HCT116 (cell line): ENCODE data around the gene SOX6. TPM values are rescaled to one million over a fixed set of nuclear protein-coding genes. Genes with fewer than 3 reads are reported as not detected.

Experiments used
- ATAC-seq: fragments of 200-7000 bp; cut with Tn5 transposase; 2 replicates; pipeline ENCODE4 v1.9.1; 2020; ENCODE audit warnings: mild to moderate bottlenecking, moderate library complexity
- BruUV-seq: library from RNA; stranded (reverse); fragments of 400-500 nt; replicated peaks from 2 replicates; lab custom pipeline; 2021; lab: Mats Ljungman, UMichigan
- CTCF ChIA-PET: fragments of 300-600 bp; sonication (Branson Sonifier 250); formaldehyde crosslinking; loops from one replicate; lab custom pipeline; 2021; ENCODE audit warnings: antibody characterized with exemption; lab: Charles Lee
- POLR2A ChIA-PET: fragments of 300-600, 350-600 bp; sonication (Branson Sonifier 250); formaldehyde crosslinking; loops from one replicate; lab custom pipeline; 2021; ENCODE audit warnings: antibody characterized with exemption; lab: Charles Lee
- RAD21 ChIA-PET, 2 experiments: fragments of 300-600 bp; sonication (Branson Sonifier 250); formaldehyde crosslinking; loops; one replicate each; lab custom pipeline; 2023; ENCODE audit warnings: low total read pairs in 2 of 2; ENCODE audit not compliant: uncharacterized antibody in 2 of 2, unreplicated experiment in 2 of 2, low non-redundant PET in 1 of 2; lab: Charles Lee
- DNase-seq: peaks from one replicate; pipeline ENCODE4 v3.0.0-alpha.2; 2010; ENCODE audit warnings: low read depth, low spot score
- H2AFZ ChIP-seq: fragments of 200-600 bp; shearing (Covaris generic), sonication (generic); 2 replicates; pipeline ENCODE4 v1.6.1; 2017; ENCODE audit warnings: low read depth, mixed run types, mixed read lengths, antibody characterized with exemption, low read length; ENCODE audit not compliant: poor library complexity, severe bottlenecking
- H3K27ac ChIP-seq: 2 replicates; pipeline ENCODE4 v1.5.1; 2012; ENCODE audit warnings: low read depth, low read length
- H3K27me3 ChIP-seq: fragments of 200-600 bp; sonication (generic); 2 replicates; pipeline ENCODE4 v1.6.1; 2016; ENCODE audit warnings: mixed run types, low read length, mixed read lengths; ENCODE audit not compliant: insufficient read depth
- H3K36me3 ChIP-seq, 2 experiments: fragments of 200-500 bp in 1 of 2; fragments of 200-600 bp in 1 of 2; sonication (Bioruptor generic) in 1 of 2; sonication (generic) in 1 of 2; 2 replicates each; pipeline versions ENCODE4 v1.5.1 to v1.6.1; 2014 to 2016; ENCODE audit warnings: low read length in 2 of 2, inconsistent platforms in 1 of 2, mixed read lengths in 1 of 2, mixed run types in 1 of 2; ENCODE audit not compliant: insufficient read depth in 2 of 2, control insufficient read depth in 1 of 2
- H3K4me1 ChIP-seq, 2 experiments: fragments of 200-600 bp in 1 of 2; sonication (generic) in 1 of 2; 2 replicates each; pipeline versions ENCODE4 v1.5.1 to v1.6.1; 2012 to 2017; ENCODE audit warnings: low read length in 2 of 2, inconsistent platforms in 1 of 2, mild to moderate bottlenecking in 1 of 2, mixed read lengths in 1 of 2, mixed run types in 1 of 2, moderate library complexity in 1 of 2; ENCODE audit not compliant: insufficient read depth in 2 of 2, control insufficient read depth in 1 of 2
- H3K4me2 ChIP-seq: fragments of 200-600 bp; sonication (generic); 2 replicates; pipeline ENCODE4 v1.6.1; 2017; ENCODE audit warnings: mixed run types, low read length, mixed read lengths
- H3K4me3 ChIP-seq, 2 experiments: fragments of 200-600 bp in 1 of 2; sonication (generic) in 1 of 2; replicated peaks in 1 of 2; 2 replicates each; pipeline ENCODE4 v1.5.1; 2011 to 2016; ENCODE audit warnings: low read length in 2 of 2, control low read depth in 1 of 2, low read depth in 1 of 2, mild to moderate bottlenecking in 1 of 2, mixed read lengths in 1 of 2, mixed run types in 1 of 2
- H3K79me2 ChIP-seq: fragments of 200-600 bp; sonication (generic); 2 replicates; pipeline ENCODE4 v1.6.1; 2017; ENCODE audit warnings: mild to moderate bottlenecking, mixed run types, low read length, moderate library complexity, mixed read lengths; ENCODE audit not compliant: insufficient read depth
- H3K9ac ChIP-seq: fragments of 200-600 bp; sonication (generic); 2 replicates; pipeline ENCODE4 v1.6.1; 2016; ENCODE audit warnings: low read length, mixed read lengths
- H3K9me2 ChIP-seq: fragments of 200-600 bp; sonication (generic), shearing (Covaris generic); 2 replicates; pipeline ENCODE4 v1.6.1; 2017; ENCODE audit warnings: mixed run types, mild to moderate bottlenecking, moderate library complexity; ENCODE audit not compliant: insufficient read depth
- H3K9me3 ChIP-seq, 2 experiments: fragments of 200-500 bp in 1 of 2; fragments of 200-600 bp in 1 of 2; sonication (Bioruptor generic) in 1 of 2; sonication (generic) in 1 of 2; 2 replicates each; pipeline ENCODE4 v1.6.1; 2014 to 2017; ENCODE audit warnings: low read length in 2 of 2, mixed read lengths in 2 of 2, inconsistent platforms in 1 of 2, low read depth in 1 of 2, mild to moderate bottlenecking in 1 of 2, mixed run types in 1 of 2, moderate library complexity in 1 of 2; ENCODE audit not compliant: control insufficient read depth in 1 of 2, insufficient read depth in 1 of 2
- H4K20me1 ChIP-seq: fragments of 200-600 bp; sonication (generic), shearing (Covaris generic); 2 replicates; pipeline ENCODE4 v1.6.1; 2017; ENCODE audit warnings: mixed run types, mild to moderate bottlenecking, moderate library complexity; ENCODE audit not compliant: insufficient read depth
- ATF3 ChIP-seq: IDR thresholded peaks from 2 replicates; pipeline ENCODE4 v1.6.1; 2012
- CBX3 ChIP-seq: IDR thresholded peaks from 2 replicates; pipeline ENCODE4 v1.6.1; 2012; ENCODE audit warnings: low read depth
- CEBPB ChIP-seq: IDR thresholded peaks from 2 replicates; pipeline ENCODE4 v1.6.1; 2012; ENCODE audit warnings: low read depth
- CTCF ChIP-seq, 3 experiments: fragments of 200-600 bp in 1 of 3; sonication (generic) in 1 of 3; IDR thresholded peaks in 2 of 3; conservative IDR thresholded peaks in 1 of 3; 2 replicates each; pipeline ENCODE4 v1.5.1; 2012 to 2017; ENCODE audit warnings: low read depth in 2 of 3, low read length in 2 of 3, antibody characterized with exemption in 1 of 3, borderline replicate concordance in 1 of 3, control low read depth in 1 of 3, mild to moderate bottlenecking in 1 of 3, mixed read lengths in 1 of 3, mixed run types in 1 of 3, moderate library complexity in 1 of 3; ENCODE audit not compliant: insufficient read depth in 1 of 3
- ELF1 ChIP-seq: IDR thresholded peaks from 2 replicates; pipeline ENCODE4 v1.6.1; 2012; ENCODE audit warnings: low read depth, borderline replicate concordance
- EZH2phosphoT487 ChIP-seq: fragments of 200-600 bp; IDR thresholded peaks from 2 replicates; pipeline ENCODE4 v1.6.1; 2018; ENCODE audit warnings: antibody characterized with exemption, borderline replicate concordance
- FOSL1 ChIP-seq: IDR thresholded peaks from 2 replicates; pipeline ENCODE4 v1.6.1; 2012; ENCODE audit warnings: low read depth
- JUND ChIP-seq: IDR thresholded peaks from 2 replicates; pipeline ENCODE4 v1.6.1; 2012
- MAX ChIP-seq: IDR thresholded peaks from 2 replicates; pipeline ENCODE4 v1.6.1; 2012
- RAD21 ChIP-seq: IDR thresholded peaks from 2 replicates; pipeline ENCODE4 v1.6.1; 2012; ENCODE audit warnings: low read depth, mild to moderate bottlenecking
- SIN3A ChIP-seq: IDR thresholded peaks from 2 replicates; pipeline ENCODE4 v1.6.1; 2012; ENCODE audit warnings: low read depth
- SP1 ChIP-seq: IDR thresholded peaks from 2 replicates; pipeline ENCODE4 v1.6.1; 2012; ENCODE audit warnings: low read depth
- SRF ChIP-seq: IDR thresholded peaks from 2 replicates; pipeline ENCODE4 v1.6.1; 2012; ENCODE audit warnings: low read depth
- TCF7L2 ChIP-seq: IDR thresholded peaks from 2 replicates; pipeline ENCODE4 v1.7.0; 2011; ENCODE audit warnings: borderline replicate concordance, inconsistent platforms; ENCODE audit not compliant: insufficient read depth, insufficient read length; ENCODE audit errors: extremely low read depth
- YY1 ChIP-seq: IDR thresholded peaks from 2 replicates; pipeline ENCODE4 v1.6.1; 2011; ENCODE audit warnings: low read length, low read depth, moderate library complexity, mild to moderate bottlenecking; ENCODE audit not compliant: insufficient replicate concordance; ENCODE audit errors: extremely low read depth
- ZFX ChIP-seq: fragments of 450-650 bp; IDR thresholded peaks from 2 replicates; pipeline ENCODE4 v1.6.1; 2017
- ZNF274 ChIP-seq: fragments of 200-500 bp; sonication (Bioruptor generic); IDR thresholded peaks from 2 replicates; pipeline ENCODE4 v1.6.1; 2014; ENCODE audit warnings: mild to moderate bottlenecking, low read depth, low read length, inconsistent platforms
- intact Hi-C: fragments of 100-400 bp; cut with micrococcal nuclease; formaldehyde crosslinking; loops from 2 replicates; pipeline ENCODE4 v1.10.0; 2022
- total RNA-seq: library from RNA; stranded (reverse); gene quantifications from one replicate; pipeline ENCODE4 v1.2.1, GENCODE V29; 2021; ENCODE audit not compliant: unreplicated experiment

The SOX6 gene
- total RNA-seq, 1 experiment from 2014 or later = 0.81 TPM

DNA sequence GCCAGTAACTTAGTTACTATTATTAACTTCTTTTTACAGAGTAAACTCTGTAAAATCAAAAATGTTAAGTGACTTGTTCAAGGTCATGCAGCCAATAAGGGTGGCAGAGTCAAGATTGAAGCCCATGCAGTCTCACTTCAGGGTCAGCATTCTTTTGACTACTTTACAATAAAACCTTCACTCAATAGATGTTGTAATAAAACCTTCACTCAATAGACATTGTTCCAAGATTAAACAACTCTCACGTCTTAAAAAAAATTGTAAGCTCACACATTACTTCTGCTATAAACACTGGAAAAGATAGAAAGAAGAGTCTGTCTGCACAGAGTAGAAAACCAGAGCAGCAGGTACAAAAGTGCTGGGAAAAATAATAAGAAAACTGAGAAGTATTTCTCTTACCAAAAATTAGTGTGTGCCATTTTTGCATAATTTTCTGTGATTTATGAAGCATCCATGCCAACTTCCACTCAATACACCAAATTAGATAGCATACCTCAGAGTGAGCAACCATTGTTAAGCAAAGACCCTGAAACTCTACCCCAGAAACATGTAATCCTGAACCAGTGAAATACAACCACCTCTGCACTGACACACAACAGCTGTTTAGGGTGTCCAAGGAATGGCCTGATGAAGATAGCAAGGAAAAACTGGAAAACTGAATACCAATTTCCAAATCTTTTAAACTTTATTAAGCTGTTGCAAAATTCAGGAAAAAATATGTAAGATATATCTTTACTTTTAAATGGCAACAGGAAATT is 4.9 kb upstream of the SOX6 start:
- no peak for ATAC-seq
- BruUV-seq = no TSS peak
- Histone ChIP-seq H3K27ac (no peak overlapping the region), H3K4me1 (no peaks in the 10 kb centered on the region), H3K9me3 (no peaks in the 10 kb centered on the region), H2AFZ (no peak overlapping the region), H3K4me2 (no peak overlapping the region), H3K9ac (no peak overlapping the region), H3K9me2 (no peaks in the 10 kb centered on the region), H4K20me1 (no peaks in the 10 kb centered on the region; the same call in 1 of the 2 replicates), H3K4me3 (no peak overlapping the region), H3K79me2 (no peaks in the 10 kb centered on the region), H3K36me3 (no peaks in the 10 kb centered on the region), H3K27me3 (peaks cover 20% of the 10 kb centered on the region)
- RAD21 ChIA-PET = no interaction called here
- POLR2A ChIA-PET = no interaction called here
- intact Hi-C loops = no loop called here
- TF ChIP-seq FOSL1 (no peak), SRF (no peak), ELF1 (no peak), RAD21 (no peak), ZNF274 (no peak), MAX (no peak), SP1 (no peak)
- CTCF ChIA-PET = no interaction called here
- no peak for DNase-seq

GRCh38 chr11:16359369-16359768 is 3.0 kb upstream of the SOX6 start:
- H3K4me1 ChIP-seq = no peaks in the 10 kb centered on the region
- no peak for DNase-seq
- ChIA-PET POLR2A (no interaction called here), CTCF (no interaction called here), RAD21 (no interaction called here)
- BruUV-seq = no TSS peak
- H2AFZ ChIP-seq = no peak overlapping the region
- H3K9ac ChIP-seq = no peak overlapping the region
- intact Hi-C loops = no loop called here
- no peak overlapping the region for H3K27ac ChIP-seq
- no peaks in the 10 kb centered on the region; the same call in 1 of the 2 replicates for H4K20me1 ChIP-seq
- H3K79me2 ChIP-seq = no peaks in the 10 kb centered on the region
- no peak overlapping the region for H3K4me2 ChIP-seq
- peaks cover 20% of the 10 kb centered on the region for H3K27me3 ChIP-seq
- H3K36me3 ChIP-seq = no peaks in the 10 kb centered on the region
- no peak for ATAC-seq
- no peaks in the 10 kb centered on the region for H3K9me3 ChIP-seq
- no peaks in the 10 kb centered on the region for H3K9me2 ChIP-seq
- no peak overlapping the region for H3K4me3 ChIP-seq
- TF ChIP-seq RAD21 (no peak), EZH2phosphoT487 (no peak), ATF3 (no peak), MAX (no peak), ELF1 (no peak), YY1 (no peak), ZFX (no peak), CEBPB (no peak), SRF (no peak), ZNF274 (no peak), CTCF (IDR thresholded peaks at IDR 0.05 in 2 of 3, conservative IDR thresholded peaks at IDR 0.05 in 1 of 3; ENCODE audit: borderline replicate concordance in 1 of 3, insufficient read depth in 1 of 3, low read depth in 2 of 3, low read length in 2 of 3) (no peak), SIN3A (no peak), SP1 (no peak), FOSL1 (no peak), JUND (no peak), CBX3 (no peak), TCF7L2 (no peak)
